Stimulated activated CD8-positive, alpha-beta memory T cell treated with anti-CD3 and anti-CD28 coated beads, Interleukin-4, amount 100 ng/mL, for 48 hours (primary cell): Measurements from ENCODE around the gene ASXL3.

Experiments
- DNase-seq: peaks from one replicate; pipeline ENCODE4 v3.0.0-alpha.2; 2020

The ASXL3 gene

GRCh38 chr18:33584548-33585430 lies 6.8 kb downstream of the ASXL3 start:
- DNase-seq: no peak

- no peak for DNase-seq
Observed at GRCh38 chr18:33585431-33585775, 7.4 kb downstream of the ASXL3 start.

DNA sequence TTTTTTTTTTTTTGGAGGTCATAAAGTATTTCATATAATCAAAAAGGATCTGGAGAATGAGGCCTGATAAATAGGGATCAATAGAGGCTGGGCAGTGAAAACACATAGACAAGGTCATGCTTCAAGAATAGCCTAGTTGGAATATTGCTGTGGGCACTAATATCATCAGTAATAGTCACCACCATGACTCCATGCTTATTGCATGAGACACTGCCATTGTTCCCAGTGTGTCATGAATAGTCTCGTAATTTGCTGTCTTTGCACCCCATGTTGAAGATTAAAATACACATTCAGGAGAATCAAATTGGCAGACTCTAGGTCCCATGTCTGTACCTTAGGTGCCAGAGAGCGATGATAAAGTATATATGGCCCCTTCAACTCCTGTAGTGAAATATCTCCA lies 10.3 kb downstream of the ASXL3 start:
- DNase-seq: no peak

GRCh38 chr18:33593261-33593660 lies 15.2 kb downstream of the ASXL3 start:
- DNase-seq: no peak

DNA sequence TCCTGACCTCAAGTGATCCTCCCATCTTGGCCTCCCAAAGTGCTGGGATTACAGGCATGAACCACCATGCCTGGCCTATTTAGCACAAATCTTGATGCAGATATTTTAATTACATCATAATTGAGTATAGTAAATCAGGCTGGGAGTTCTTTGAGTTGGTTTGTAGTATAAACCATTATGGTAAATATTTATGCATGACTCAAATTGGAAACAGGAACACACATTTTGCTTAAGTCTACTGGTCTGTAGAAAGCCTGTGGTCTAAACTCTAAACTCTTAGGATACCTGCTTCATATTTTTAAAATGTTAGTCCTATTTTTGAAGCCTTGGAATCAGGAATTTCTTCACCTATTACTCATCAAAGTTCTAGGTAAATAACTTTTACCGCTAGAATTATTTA lies 16.8 kb downstream of the ASXL3 start:
- DNase-seq: no peak

- no peak for DNase-seq
Observed at GRCh38 chr18:33596178-33596854, 18.3 kb downstream of the ASXL3 start.

GRCh38 chr18:33600846-33601245 lies 22.8 kb downstream of the ASXL3 start:
- DNase-seq: no peak

DNA sequence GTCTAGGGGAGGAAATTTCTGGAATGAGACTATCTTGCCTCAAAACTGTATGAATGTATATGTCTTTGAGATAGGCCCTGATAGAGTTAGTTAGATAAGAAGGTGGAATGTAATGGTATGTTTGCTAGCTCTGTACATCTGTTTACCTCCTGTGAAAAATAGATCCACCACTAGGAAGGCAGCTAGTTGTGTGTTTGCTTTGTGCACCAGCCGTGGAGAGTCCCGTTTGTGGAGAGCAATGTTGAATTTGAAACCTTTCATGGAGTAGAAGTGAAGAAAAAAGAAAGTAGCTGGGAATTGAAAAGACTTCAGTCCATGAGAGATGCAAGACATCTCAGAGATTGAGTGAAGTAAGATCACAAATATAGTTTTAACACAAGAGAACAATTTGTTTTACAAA lies 25.4 kb downstream of the ASXL3 start:
- DNase-seq: no peak

- DNase-seq: no peak
Observed at GRCh38 chr18:33605250-33605649, 27.2 kb downstream of the ASXL3 start.

DNA sequence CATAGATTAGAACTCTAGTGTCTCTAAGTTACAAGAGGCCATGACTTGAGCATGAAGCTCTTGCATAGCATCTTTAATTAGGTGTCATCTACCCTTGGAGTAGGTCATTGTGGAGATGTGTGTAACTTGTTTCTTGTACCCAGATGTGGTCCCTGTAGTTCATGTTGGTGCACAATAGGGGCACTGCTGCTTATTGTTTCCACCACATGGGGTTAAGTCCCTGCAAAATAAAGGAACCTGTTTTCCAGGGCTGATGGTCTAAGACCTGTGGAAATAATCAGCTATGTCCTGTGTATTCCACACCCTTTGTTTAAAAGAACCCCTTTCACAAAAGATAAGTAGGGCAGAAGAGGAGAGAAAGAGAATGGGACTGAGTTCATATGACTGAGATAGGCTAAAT lies 28.6 kb downstream of the ASXL3 start:
- no peak for DNase-seq

- no peak for DNase-seq
Observed at GRCh38 chr18:33611525-33612135, 33.6 kb downstream of the ASXL3 start.

GRCh38 chr18:33612632-33613031 lies 34.6 kb downstream of the ASXL3 start:
- DNase-seq: no peak

GRCh38 chr18:33616556-33616955 lies 38.5 kb downstream of the ASXL3 start:
- DNase-seq: no peak

GRCh38 chr18:33627114-33627513 lies 49.1 kb downstream of the ASXL3 start:
- DNase-seq: no peak

DNA sequence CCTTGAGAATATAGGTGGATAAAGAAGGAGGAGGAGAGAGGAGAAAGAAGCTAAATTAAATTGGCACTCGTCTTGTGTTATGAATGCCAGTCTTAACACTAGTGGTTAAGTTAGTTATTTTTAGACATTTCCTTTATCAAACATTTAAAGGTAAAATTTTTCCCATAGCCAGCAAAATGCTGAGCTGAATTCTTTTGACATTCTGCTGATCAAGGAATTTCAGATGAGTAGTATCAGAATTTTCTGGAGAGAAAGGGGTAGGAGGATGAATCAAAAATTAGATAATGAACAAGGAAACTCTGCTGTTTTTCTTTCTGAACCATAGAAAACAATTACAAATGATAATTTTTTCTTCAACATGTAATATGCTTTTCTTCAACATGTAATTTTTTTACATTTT lies 52.5 kb downstream of the ASXL3 start:
- DNase-seq: no peak

GRCh38 chr18:33641141-33641540 lies 63.1 kb downstream of the ASXL3 start:
- DNase-seq: no peak

- DNase-seq: no peak
Observed at GRCh38 chr18:33644494-33644893, 66.5 kb downstream of the ASXL3 start.

- no peak for DNase-seq
Observed at GRCh38 chr18:33647365-33647764, 69.3 kb downstream of the ASXL3 start.

DNA sequence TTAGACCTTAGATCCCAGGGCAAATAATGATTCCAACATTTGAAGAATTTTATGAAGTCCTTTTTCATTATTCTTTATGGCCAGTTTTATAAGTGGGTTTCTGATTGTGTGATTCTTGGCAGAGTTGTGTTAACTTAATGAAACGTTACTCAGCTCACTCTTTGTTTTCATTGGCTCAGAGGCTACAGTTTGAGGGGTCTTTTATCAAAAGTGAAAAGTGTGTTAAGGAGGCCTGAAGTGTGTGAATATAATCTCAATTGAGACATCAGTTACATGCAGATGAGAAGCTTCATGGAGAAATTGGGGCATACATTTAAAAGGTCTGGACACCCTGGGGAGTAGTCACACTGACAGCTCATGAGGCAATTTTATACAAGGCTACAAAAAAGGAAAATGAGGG lies 74.6 kb downstream of the ASXL3 start:
- no peak for DNase-seq

DNA sequence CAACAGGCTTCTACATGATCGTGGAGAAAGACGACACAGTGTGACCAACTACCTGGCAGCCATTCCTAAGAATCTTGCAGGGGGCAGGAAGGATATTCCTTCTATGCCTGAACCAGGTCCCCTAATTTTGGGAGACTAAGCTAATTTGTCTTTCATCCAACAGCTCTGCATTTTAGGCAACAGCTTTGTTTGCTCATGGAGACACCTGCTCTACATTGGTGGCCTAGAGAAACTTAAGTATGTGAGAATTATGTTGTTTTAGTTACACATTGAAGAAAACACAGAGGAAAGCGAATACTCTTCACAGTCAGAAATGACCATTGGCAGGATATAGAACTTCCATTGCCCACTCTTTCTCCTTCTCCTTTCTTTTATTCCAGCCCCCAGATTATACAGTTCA lies 75.2 kb downstream of the ASXL3 start:
- DNase-seq: no peak

- no peak for DNase-seq
Observed at GRCh38 chr18:33656889-33657448, 79.0 kb downstream of the ASXL3 start.

DNA sequence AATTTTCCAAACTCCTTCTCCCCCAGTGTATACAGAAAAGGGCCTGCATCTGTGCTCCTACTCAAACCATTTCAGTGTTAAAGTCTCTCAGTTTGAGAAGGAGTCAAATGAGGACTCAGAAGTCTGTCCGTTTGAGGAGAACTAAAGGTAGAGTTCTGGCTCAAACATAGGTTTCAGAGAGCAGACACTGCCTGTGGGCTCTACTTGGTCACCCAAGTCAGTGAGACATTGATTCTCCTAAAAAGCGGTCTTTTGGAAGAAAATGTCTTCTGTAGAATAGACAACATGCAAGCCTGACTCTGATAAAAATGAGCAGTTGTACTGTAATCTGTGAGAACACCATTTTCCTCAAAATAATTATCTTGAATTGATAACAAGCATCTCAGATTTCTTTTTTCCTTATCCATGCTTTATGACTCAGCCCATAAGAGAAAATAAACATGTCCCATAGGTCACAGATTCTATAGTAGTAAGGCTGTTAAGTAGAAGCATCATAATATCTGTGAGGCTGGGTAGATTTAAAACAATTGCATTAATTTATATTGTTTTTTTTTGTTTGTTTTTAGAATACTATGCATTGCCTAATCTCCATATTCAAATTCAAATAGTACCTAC lies 82.8 kb downstream of the ASXL3 start:
- no peak for DNase-seq

DNA sequence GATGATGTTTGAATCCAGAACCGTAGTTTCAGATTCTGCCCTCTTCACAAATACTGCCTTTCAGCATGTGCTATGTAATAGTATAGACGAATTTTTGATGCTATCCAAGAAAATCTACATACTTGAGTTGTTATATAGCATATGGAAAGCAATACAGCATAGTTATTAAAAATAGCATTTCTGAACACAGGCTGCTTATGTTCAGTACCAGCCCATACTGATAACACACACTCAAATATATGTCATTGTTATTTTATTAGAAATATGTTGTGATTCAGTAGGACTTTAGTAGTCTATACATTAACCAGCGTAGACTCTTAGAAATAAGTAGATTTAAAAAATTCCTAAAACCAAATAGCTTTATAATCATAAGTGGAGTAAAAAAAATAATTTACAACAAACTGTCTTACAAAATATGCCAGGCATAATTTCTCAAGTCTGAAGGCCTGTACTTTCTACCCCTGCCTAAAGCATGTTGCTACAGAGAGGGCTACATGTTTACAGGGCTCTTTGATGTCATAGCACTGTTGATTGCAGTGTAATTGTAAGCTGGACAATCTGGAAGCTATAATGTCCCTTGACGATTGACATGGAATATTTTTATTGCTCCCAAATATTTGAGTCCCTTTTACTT lies 86.3 kb downstream of the ASXL3 start:
- no peak for DNase-seq
